ENCODE results near the gene CLECL1. TPM values are rescaled to one million over a fixed set of nuclear protein-coding genes. Genes with fewer than 3 reads are reported as not detected.
A peak's percentile ranks its signal among the peaks of the same experiment; 100 is the strongest.

Gene CLECL1
- total and polyA plus RNA-seq, 9 donors = 0.18 to 0.35 (median 0.26) TPM; not detected in 6

GRCh38 chr12:9674226-9674590 lies 58.7 kb downstream of the CLECL1 start:
- WGBS (ENCODE audit: insufficient coverage) = 100% methylated on average over 1 of the region's 2 CpGs
- DNase-seq = no peak
- Histone ChIP-seq H3K27me3 (ENCODE audit: control insufficient read depth, insufficient read depth, low read length) (no peaks in the 10 kb centered on the region), H3K27ac (ENCODE audit: low read length) (no peak overlapping the region), H3K4me1 (ENCODE audit: control insufficient read depth, insufficient read depth, low read length) (no peaks in the 10 kb centered on the region), H3K4me3 (ENCODE audit: low read length) (no peak overlapping the region), H3K36me3 (ENCODE audit: control insufficient read depth, insufficient read depth, low read length) (peaks cover 11% of the 10 kb centered on the region), H3K9me3 (replicated peaks; ENCODE audit: control insufficient read depth, low read depth, low read length) (no peaks in the 10 kb centered on the region)

GRCh38 chr12:9673404-9674225 lies 59.3 kb downstream of the CLECL1 start:
- H3K4me1 ChIP-seq (ENCODE audit: control insufficient read depth, insufficient read depth, low read length) = no peaks in the 10 kb centered on the region
- H3K9me3 ChIP-seq (replicated peaks; ENCODE audit: control insufficient read depth, low read depth, low read length) = no peaks in the 10 kb centered on the region
- H3K4me3 ChIP-seq (ENCODE audit: low read length) = no peak overlapping the region
- no peaks in the 10 kb centered on the region for H3K27me3 ChIP-seq (ENCODE audit: control insufficient read depth, insufficient read depth, low read length)
- WGBS (ENCODE audit: insufficient coverage) = 87% methylated on average over 5 of the region's 6 CpGs
- H3K36me3 ChIP-seq (ENCODE audit: control insufficient read depth, insufficient read depth, low read length) = peaks cover 11% of the 10 kb centered on the region
- H3K27ac ChIP-seq (ENCODE audit: low read length) = no peak overlapping the region
- DNase-seq = peak; percentile 21

Other genes starting within 250 kb of the CLECL1 start
- gene KLRB1, start 125.2 kb downstream of the CLECL1 start, total RNA-seq = 0.49 TPM
- gene KLRB1, start 125.2 kb downstream of the CLECL1 start, polyA plus RNA-seq (ENCODE audit: insufficient read depth in 1 of 8, insufficient read length in 8 of 8, low replicate concordance in 1 of 8) = under 1 TPM; 0.23 to 0.95 (median 0.52) TPM
- gene CLEC2D, start 63.4 kb downstream of the CLECL1 start, total RNA-seq = 8.5 TPM
- gene CLEC2D, start 63.4 kb downstream of the CLECL1 start, polyA plus RNA-seq (ENCODE audit: insufficient read depth in 1 of 8, insufficient read length in 8 of 8, low replicate concordance in 1 of 8) = 10 to 100 TPM in 1 of 8 donors, 1 to 10 TPM in 7; 3.9 to 11.4 (median 5.8) TPM
- 0.93 TPM for gene CD69, start 27.8 kb upstream of the CLECL1 start, total RNA-seq
- gene CD69, start 27.8 kb upstream of the CLECL1 start, polyA plus RNA-seq (ENCODE audit: insufficient read depth in 1 of 8, insufficient read length in 8 of 8, low replicate concordance in 1 of 8) = 1 to 10 TPM in 2 of 8 donors, under 1 TPM in 6; 0.34 to 1.8 (median 0.73) TPM
- 0.18 TPM for gene KLRF1, start 94.4 kb upstream of the CLECL1 start, total RNA-seq
- gene KLRF1, start 94.4 kb upstream of the CLECL1 start, polyA plus RNA-seq (ENCODE audit: insufficient read depth in 1 of 8, insufficient read length in 8 of 8, low replicate concordance in 1 of 8) = under 1 TPM in 6 of 8 donors, not detected in 2; 0.17 to 0.38 (median 0.28) TPM
- 4.4 TPM for gene CLEC2B, start 136.3 kb upstream of the CLECL1 start, total RNA-seq
- 1 to 10 TPM in 6 of 8 donors, under 1 TPM in 2; 0.79 to 1.9 (median 1.4) TPM for gene CLEC2B, start 136.3 kb upstream of the CLECL1 start, polyA plus RNA-seq (ENCODE audit: insufficient read depth in 1 of 8, insufficient read length in 8 of 8, low replicate concordance in 1 of 8)
- gene KLRF2, start 148.4 kb upstream of the CLECL1 start, total RNA-seq = not detected
- gene KLRF2, start 148.4 kb upstream of the CLECL1 start, polyA plus RNA-seq (ENCODE audit: insufficient read depth in 1 of 8, insufficient read length in 8 of 8, low replicate concordance in 1 of 8) = not detected
- gene CLEC2A, start 199.3 kb upstream of the CLECL1 start, total RNA-seq = not detected
- gene CLEC2A, start 199.3 kb upstream of the CLECL1 start, polyA plus RNA-seq (ENCODE audit: insufficient read depth in 1 of 8, insufficient read length in 8 of 8, low replicate concordance in 1 of 8) = under 1 TPM in 1 of 8 donors, not detected in 7; 0.36 TPM
- 0.13 TPM for gene CLEC12A, start 238.3 kb upstream of the CLECL1 start, total RNA-seq
- under 1 TPM; 0.26 to 0.95 (median 0.56) TPM for gene CLEC12A, start 238.3 kb upstream of the CLECL1 start, polyA plus RNA-seq (ENCODE audit: insufficient read depth in 1 of 8, insufficient read length in 8 of 8, low replicate concordance in 1 of 8)